HepG2 (cell line): ENCODE results near the gene PACSIN1. TPM values are rescaled to one million over a fixed set of nuclear protein-coding genes. Genes with fewer than 3 reads are reported as not detected.

Experiments
- ATAC-seq: fragments of 200-7000 bp; cut with Tn5 transposase; 3 replicates; pipeline ENCODE4 v1.9.1; 2020; ENCODE audit warnings: mild to moderate bottlenecking, moderate library complexity
- BruUV-seq: library from RNA; stranded (reverse); fragments of 400-500 nt; replicated peaks from 2 replicates; lab custom pipeline; 2021; lab: Mats Ljungman, UMichigan
- CTCF ChIA-PET: fragments of 300-600 bp; formaldehyde crosslinking; extraction: SDS; loops from one replicate; lab custom pipeline; 2021; ENCODE audit warnings: low total read pairs, inconsistent platforms, low intra/inter-chr PET ratio; lab: Yijun Ruan, JAX
- POLR2A ChIA-PET: fragments of 350-600 bp; sonication (Branson Sonifier 250); formaldehyde crosslinking; loops from one replicate; lab custom pipeline; 2020; ENCODE audit warnings: antibody characterized with exemption, inconsistent platforms; lab: Yijun Ruan, JAX
- DNase-seq: peaks from one replicate; pipeline ENCODE4 v3.0.0-alpha.2; 2015; ENCODE audit warnings: low spot score
- FAIRE-seq: peaks from 3 replicates; lab custom pipeline; 2011; peaks lifted over from hg19 to GRCh38; lab: Jason Lieb, UNC
- H2AFZ ChIP-seq: one replicate; pipeline ENCODE4 v1.6.1; 2011; ENCODE audit warnings: low read length, inconsistent platforms
- H3K27ac ChIP-seq: fragments of 300-600 bp; 3 replicates; pipeline ENCODE4 v1.8.0; 2011; ENCODE audit warnings: mixed run types, mild to moderate bottlenecking, mixed read lengths, low read length, inconsistent platforms; ENCODE audit not compliant: insufficient read depth; ENCODE audit errors: extremely low read length
- H3K27me3 ChIP-seq, 2 experiments: fragments of 200-600 bp in 1 of 2; 2 replicates in 1 of 2; 3 replicates in 1 of 2; pipeline versions ENCODE4 v1.6.0 to v1.8.0; 2011; ENCODE audit warnings: low read length in 2 of 2, mild to moderate bottlenecking in 2 of 2, moderate library complexity in 2 of 2, inconsistent platforms in 1 of 2; ENCODE audit not compliant: insufficient read depth in 2 of 2, control insufficient read depth in 1 of 2
- H3K36me3 ChIP-seq, 2 experiments: fragments of 200-600 bp in 1 of 2; replicated peaks in 1 of 2; 2 replicates in 1 of 2; 3 replicates in 1 of 2; pipeline versions ENCODE4 v1.5.1 to v1.8.0; 2011; ENCODE audit warnings: low read length in 2 of 2, inconsistent platforms in 1 of 2; ENCODE audit not compliant: insufficient read depth in 2 of 2, control insufficient read depth in 1 of 2
- H3K4me1 ChIP-seq: 2 replicates; pipeline ENCODE4 v1.5.1; 2012; ENCODE audit warnings: low read length, inconsistent platforms; ENCODE audit not compliant: insufficient read depth
- H3K4me2 ChIP-seq: 2 replicates; pipeline ENCODE4 v1.6.0; 2011; ENCODE audit warnings: low read depth, low read length, inconsistent platforms
- H3K4me3 ChIP-seq, 3 experiments: fragments of 200-600 bp in 1 of 3; sonication (generic), shearing (Covaris generic) in 1 of 3; replicated peaks in 1 of 3; 2 replicates each; pipeline ENCODE4 v1.5.1; 2011 to 2016; ENCODE audit warnings: low read length in 3 of 3, inconsistent platforms in 2 of 3, low read depth in 2 of 3, mild to moderate bottlenecking in 2 of 3, control low read depth in 1 of 3, mixed read lengths in 1 of 3; ENCODE audit not compliant: insufficient read depth in 1 of 3
- H3K79me2 ChIP-seq: one replicate; pipeline ENCODE4 v1.6.1; 2011; ENCODE audit warnings: low read length, inconsistent platforms; ENCODE audit not compliant: insufficient read depth
- H3K9ac ChIP-seq: 2 replicates; pipeline ENCODE4 v1.6.0; 2011; ENCODE audit warnings: mild to moderate bottlenecking, low read depth, low read length, inconsistent platforms; ENCODE audit not compliant: insufficient read depth
- H3K9me3 ChIP-seq: 2 replicates; pipeline ENCODE4 v1.5.1; 2012; ENCODE audit warnings: mild to moderate bottlenecking, low read length
- H4K20me1 ChIP-seq: 2 replicates; pipeline ENCODE4 v1.6.0; 2011; ENCODE audit warnings: inconsistent platforms, mild to moderate bottlenecking, low read length, moderate library complexity; ENCODE audit not compliant: insufficient read depth
- ATF2 ChIP-seq: sonication (generic); formaldehyde crosslinking; IDR thresholded peaks from 2 replicates; pipeline ENCODE4 v1.4.0; 2020; ENCODE audit warnings: missing genetic modification reagents
- ATF5 ChIP-seq: sonication (generic); formaldehyde crosslinking; IDR thresholded peaks from 2 replicates; pipeline ENCODE4 v1.4.0; 2020; ENCODE audit warnings: mild to moderate bottlenecking, low read depth, missing genetic modification reagents
- BCL3 ChIP-seq: sonication (generic); formaldehyde crosslinking; IDR thresholded peaks from 2 replicates; pipeline ENCODE4 v1.5.1; 2020; ENCODE audit warnings: mild to moderate bottlenecking, missing genetic modification reagents, moderate library complexity
- DNMT1 ChIP-seq: sonication (generic); formaldehyde crosslinking; IDR thresholded peaks from 2 replicates; pipeline ENCODE4 v1.5.1; 2020; ENCODE audit warnings: mild to moderate bottlenecking, missing genetic modification reagents
- MBD4 ChIP-seq: IDR thresholded peaks from 2 replicates; pipeline ENCODE4 v1.6.1; 2012; ENCODE audit warnings: low read length, inconsistent platforms, borderline replicate concordance
- MLLT10 ChIP-seq: sonication (generic); formaldehyde crosslinking; IDR thresholded peaks from 2 replicates; pipeline ENCODE4 v1.4.0; 2020; ENCODE audit warnings: missing genetic modification reagents
- PLRG1 ChIP-seq: fragments of 450-650 bp; conservative IDR thresholded peaks from 2 replicates; pipeline ENCODE4 v1.6.1; 2016
- RARG ChIP-seq: sonication (generic); formaldehyde crosslinking; IDR thresholded peaks from 2 replicates; pipeline ENCODE4 v1.4.0; 2020; ENCODE audit warnings: low read depth, mild to moderate bottlenecking, missing genetic modification reagents
- STAT5B ChIP-seq: sonication (generic); formaldehyde crosslinking; IDR thresholded peaks from 2 replicates; pipeline ENCODE4 v1.4.0; 2020; ENCODE audit warnings: missing genetic modification reagents
- ZNF205 ChIP-seq: IDR thresholded peaks from 2 replicates; pipeline ENCODE4 v1.6.1; 2018; ENCODE audit warnings: missing biosample characterization, missing genetic modification reagents
- ZNF256 ChIP-seq: sonication (generic); formaldehyde crosslinking; conservative IDR thresholded peaks from 2 replicates; pipeline ENCODE4 v1.4.0; 2020; ENCODE audit warnings: missing genetic modification reagents
- ZNF260 ChIP-seq: sonication (generic); formaldehyde crosslinking; IDR thresholded peaks from 2 replicates; pipeline ENCODE4 v1.4.0; 2020; ENCODE audit warnings: missing genetic modification reagents, low read depth, mild to moderate bottlenecking, borderline replicate concordance
- ZNF335 ChIP-seq: sonication (generic); formaldehyde crosslinking; IDR thresholded peaks from 2 replicates; pipeline ENCODE4 v1.4.0; 2020; ENCODE audit warnings: missing genetic modification reagents
- ZNF367 ChIP-seq: sonication (generic); formaldehyde crosslinking; IDR thresholded peaks from 2 replicates; pipeline ENCODE4 v1.4.0; 2020; ENCODE audit warnings: missing genetic modification reagents, borderline replicate concordance
- ZNF556 ChIP-seq: sonication (generic); formaldehyde crosslinking; IDR thresholded peaks from 2 replicates; pipeline ENCODE4 v1.4.0; 2020; ENCODE audit warnings: mild to moderate bottlenecking, missing genetic modification reagents, borderline replicate concordance
- ZNF605 ChIP-seq: sonication (generic); formaldehyde crosslinking; IDR thresholded peaks from 2 replicates; pipeline ENCODE4 v1.8.0; 2022; ENCODE audit warnings: mild to moderate bottlenecking, missing genetic modification reagents
- WGBS: methylation state at CpG from one replicate; pipeline ENCODE4 v1.1.6; 2017; ENCODE audit warnings: low lambda C conversion rate; 5-methylcytosine and 5-hydroxymethylcytosine counted together
- in situ Hi-C: cut with HindIII; loops from 2 replicates; pipeline ENCODE4 v1.10.0; 2017; ENCODE audit warnings: low pct_unique_long_range_greater_than_20kb; ENCODE audit not compliant: extremely low pct_ligation_motif_present
- intact Hi-C: fragments of 100-400 bp; cut with micrococcal nuclease; formaldehyde crosslinking; loops from one replicate; pipeline ENCODE4 v1.10.0; 2022; ENCODE audit not compliant: unreplicated experiment
- polyA plus RNA-seq, 8 experiments: library from polyadenylated mRNA; depleted of rRNA in 3 of 8; stranded (reverse) in 7 of 8; unstranded in 1 of 8; fragments of >200 nt; fragmentation: Illumina TruSeq in 4 of 8; extraction: Trizol in 4 of 8; gene quantifications; 2 replicates each; pipeline versions ENCODE4 v1.2.1 to v1.2.3, GENCODE V29; 2011 to 2016; ENCODE audit warnings: low read depth in 4 of 8, missing spikeins in 1 of 8, mixed read lengths in 1 of 8; ENCODE audit not compliant: insufficient read depth in 1 of 8
- total RNA-seq, 5 experiments: library from RNA; depleted of rRNA; stranded (reverse); fragments of >200 nt; fragmentation: Illumina TruSeq; extraction: Trizol; gene quantifications; 2 replicates each; pipeline ENCODE4 v1.2.3, GENCODE V29; 2016; ENCODE audit warnings: low read depth in 1 of 5
- TF ChIP-seq, protein P1 (sequence below): sonication (generic); formaldehyde crosslinking; IDR thresholded peaks from 2 replicates; pipeline ENCODE4 v1.4.0; 2020; ENCODE audit warnings: mild to moderate bottlenecking, missing genetic modification reagents
- TF ChIP-seq, protein P2 (sequence below): sonication (generic); formaldehyde crosslinking; IDR thresholded peaks from 2 replicates; pipeline ENCODE4 v1.5.0; 2020; ENCODE audit warnings: mild to moderate bottlenecking, missing genetic modification reagents, borderline replicate concordance

The PACSIN1 gene
- total and polyA plus RNA-seq, 2 of the 13 experiments (the other 11 are each of a cell fraction or from before 2014, with no cell fraction given): not detected

- in situ Hi-C loops: no loop called here
- peaks cover 13 to 55% of the 10 kb centered on the region in 2 experiments for H3K27me3 ChIP-seq
- POLR2A ChIA-PET: interaction anchor here (1.1 kb wide), 1 partner anchor 101 kb away, joined by 3 read pairs; no protein-coding TSS in a partner anchor
- FAIRE-seq (no peak), DNase-seq (no peak), ATAC-seq (no peak)
- no TSS peak for BruUV-seq
- H3K9me3 ChIP-seq: no peaks in the 10 kb centered on the region
- WGBS: 25% methylated on average over 10 of the region's 10 CpGs
- no peak for TF ChIP-seq BCL3 (CRISPR knock-in tag)
- TF ChIP-seq MBD4: no peak
- no peak for TF ChIP-seq MLLT10 (CRISPR knock-in tag)
- no peak for TF ChIP-seq DNMT1 (CRISPR knock-in tag)
- TF ChIP-seq RARG (CRISPR knock-in tag): no peak
- no peak for TF ChIP-seq STAT5B
- no peak for TF ChIP-seq ZNF367 (CRISPR knock-in tag)
- no peak for TF ChIP-seq ATF2 (CRISPR knock-in tag)
- 0 out of 2 replicates have a peak, but pooled peaks have one; percentile 11 for TF ChIP-seq ZNF605
- TF ChIP-seq, protein P1, sequence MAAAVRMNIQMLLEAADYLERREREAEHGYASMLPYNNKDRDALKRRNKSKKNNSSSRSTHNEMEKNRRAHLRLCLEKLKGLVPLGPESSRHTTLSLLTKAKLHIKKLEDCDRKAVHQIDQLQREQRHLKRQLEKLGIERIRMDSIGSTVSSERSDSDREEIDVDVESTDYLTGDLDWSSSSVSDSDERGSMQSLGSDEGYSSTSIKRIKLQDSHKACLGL: no peak
- no peak for TF ChIP-seq ZNF556 (CRISPR knock-in tag)
- no peak for TF ChIP-seq ATF5 (CRISPR knock-in tag)
- TF ChIP-seq, protein P2, sequence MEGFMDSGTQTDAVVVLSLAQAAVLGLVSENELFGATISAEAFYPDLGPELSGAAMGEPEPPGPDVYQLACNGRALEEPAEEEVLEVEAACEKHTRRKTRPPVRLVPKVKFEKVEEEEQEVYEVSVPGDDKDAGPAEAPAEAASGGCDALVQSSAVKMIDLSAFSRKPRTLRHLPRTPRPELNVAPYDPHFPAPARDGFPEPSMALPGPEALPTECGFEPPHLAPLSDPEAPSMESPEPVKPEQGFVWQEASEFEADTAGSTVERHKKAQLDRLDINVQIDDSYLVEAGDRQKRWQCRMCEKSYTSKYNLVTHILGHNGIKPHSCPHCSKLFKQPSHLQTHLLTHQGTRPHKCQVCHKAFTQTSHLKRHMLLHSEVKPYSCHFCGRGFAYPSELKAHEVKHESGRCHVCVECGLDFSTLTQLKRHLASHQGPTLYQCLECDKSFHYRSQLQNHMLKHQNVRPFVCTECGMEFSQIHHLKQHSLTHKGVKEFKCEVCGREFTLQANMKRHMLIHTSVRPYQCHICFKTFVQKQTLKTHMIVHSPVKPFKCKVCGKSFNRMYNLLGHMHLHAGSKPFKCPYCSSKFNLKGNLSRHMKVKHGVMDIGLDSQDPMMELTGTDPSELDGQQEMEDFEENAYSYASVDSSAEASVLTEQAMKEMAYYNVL: 0 out of 2 replicates have a peak, but pooled peaks have one; percentile 6
- TF ChIP-seq ZNF335: no peak
- TF ChIP-seq ZNF205: no peak
- TF ChIP-seq ZNF256 (CRISPR knock-in tag): no peak
- TF ChIP-seq PLRG1: no peak
- TF ChIP-seq ZNF260 (CRISPR knock-in tag): no peak
- intact Hi-C loops: loop anchor here (1.0 to 5.0 kb wide), 4 partner anchors 33 to 398 kb away; no protein-coding TSS in a partner anchor
- H3K4me3 ChIP-seq: peak overlapping the region in 2 of 3 experiments; percentile 12 to 61; a peak in 3 of 6 replicates
- H3K27ac ChIP-seq: no peak overlapping the region
- H3K79me2 ChIP-seq: no peaks in the 10 kb centered on the region
- H3K4me1 ChIP-seq: peaks cover 44% of the 10 kb centered on the region
- peak overlapping the region; percentile 81 for H3K4me2 ChIP-seq
- H3K9ac ChIP-seq: no peak overlapping the region
- H4K20me1 ChIP-seq: no peaks in the 10 kb centered on the region
- CTCF ChIA-PET: no interaction called here
- H2AFZ ChIP-seq: no peak overlapping the region
- no peaks in the 10 kb centered on the region for H3K36me3 ChIP-seq
Measured at GRCh38 chr6:34559651-34560365, 93.9 kb downstream of the PACSIN1 start.
